ENCODE results near the gene ZNF460.
A peak's percentile ranks its signal among the peaks of the same experiment; 100 is the strongest.
"Not testable (repeated sequence)": the region's sequence is repeated elsewhere in the genome, so short reads cannot be mapped to it uniquely, and the experiment has no call there.

Gene ZNF460

GRCh38 chr19:57280165-57280961, at the start of gene ZNF460:
Gene ZNF460 (plus strand): TSS chr19:57280485. CDS start chr19:57280807, 322 bp downstream.
- DNase-seq (ENCODE audit: low spot score in 2 of 2): peak; percentile 94 to 97
- H3K4me1 ChIP-seq: peaks cover 17% of the 10 kb centered on the region
- H3K36me3 ChIP-seq (replicated peaks): peaks cover 25% of the 10 kb centered on the region

GRCh38 chr19:57231686-57232085, 48.6 kb upstream of the ZNF460 start:
- no peaks in the 10 kb centered on the region for H3K27me3 ChIP-seq (ENCODE audit: low read depth)
- H3K36me3 ChIP-seq (replicated peaks): no peaks in the 10 kb centered on the region
- H3K9me3 ChIP-seq: no peaks in the 10 kb centered on the region
- no peaks in the 10 kb centered on the region for H3K4me1 ChIP-seq
- in situ Hi-C loops (cut with MboI; ENCODE audit: low sequenced_read_pairs): no loop called here
- DNase-seq (ENCODE audit: low spot score in 2 of 2): no peak
- no peak overlapping the region for H3K4me3 ChIP-seq

More at GRCh38 chr19:57280165-57280961, at the start of gene ZNF460:
- Histone ChIP-seq H3K9me3 (no peaks in the 10 kb centered on the region), H3K4me3 (peak within 1 kb of the TSS; percentile 98), H3K27me3 (ENCODE audit: low read depth) (no peaks in the 10 kb centered on the region)
- in situ Hi-C loops (cut with MboI; ENCODE audit: low sequenced_read_pairs): no loop called here

- no peaks in the 10 kb centered on the region for H3K4me1 ChIP-seq
- no peaks in the 10 kb centered on the region for H3K36me3 ChIP-seq (replicated peaks)
- H3K9me3 ChIP-seq: no peaks in the 10 kb centered on the region
- DNase-seq (ENCODE audit: low spot score in 2 of 2): no peak
- in situ Hi-C loops (cut with MboI; ENCODE audit: low sequenced_read_pairs): no loop called here
- no peaks in the 10 kb centered on the region for H3K27me3 ChIP-seq (ENCODE audit: low read depth)
- no peak overlapping the region for H3K4me3 ChIP-seq
Measured at GRCh38 chr19:57233207-57233606, 47.1 kb upstream of the ZNF460 start.

- Histone ChIP-seq H3K27me3 (ENCODE audit: low read depth) (no peaks in the 10 kb centered on the region), H3K9me3 (no peaks in the 10 kb centered on the region), H3K4me1 (0 out of 2 replicates have a peak, but pooled peaks cover 3% of the 10 kb centered on the region), H3K4me3 (peak overlapping the region; percentile 93), H3K36me3 (replicated peaks) (peaks cover 5% of the 10 kb centered on the region)
- in situ Hi-C loops (cut with MboI; ENCODE audit: low sequenced_read_pairs): no loop called here
- DNase-seq (ENCODE audit: low spot score in 2 of 2): no peak
Measured at GRCh38 chr19:57239982-57240310, 40.3 kb upstream of the ZNF460 start.

- Histone ChIP-seq H3K36me3 (replicated peaks) (peaks cover 6% of the 10 kb centered on the region), H3K4me3 (peak within 1 kb of the TSS; percentile 93), H3K9me3 (no peaks in the 10 kb centered on the region), H3K4me1 (0 out of 2 replicates have a peak, but pooled peaks cover 3% of the 10 kb centered on the region), H3K27me3 (ENCODE audit: low read depth) (no peaks in the 10 kb centered on the region)
- peak; percentile 83 to 95 for DNase-seq (ENCODE audit: low spot score in 2 of 2)
- in situ Hi-C loops (cut with MboI; ENCODE audit: low sequenced_read_pairs): no loop called here
Measured at GRCh38 chr19:57240311-57241090, 39.8 kb upstream of the ZNF460 start, which contains the start of gene ZNF805. Gene ZNF805 (plus strand): TSS chr19:57240632. CDS start chr19:57240892, 260 bp downstream.

- H3K4me1 ChIP-seq: 0 out of 2 replicates have a peak, but pooled peaks cover 3% of the 10 kb centered on the region
- peaks cover 6% of the 10 kb centered on the region for H3K36me3 ChIP-seq (replicated peaks)
- H3K27me3 ChIP-seq (ENCODE audit: low read depth): no peaks in the 10 kb centered on the region
- DNase-seq (ENCODE audit: low spot score in 2 of 2): no peak
- H3K9me3 ChIP-seq: no peaks in the 10 kb centered on the region
- H3K4me3 ChIP-seq: peak overlapping the region; percentile 93
- in situ Hi-C loops (cut with MboI; ENCODE audit: low sequenced_read_pairs): no loop called here
Measured at GRCh38 chr19:57241176-57241575, 39.1 kb upstream of the ZNF460 start.

GRCh38 chr19:57242821-57243220, 37.5 kb upstream of the ZNF460 start:
- Histone ChIP-seq H3K9me3 (no peaks in the 10 kb centered on the region), H3K4me1 (0 out of 2 replicates have a peak, but pooled peaks cover 3% of the 10 kb centered on the region), H3K36me3 (replicated peaks) (peaks cover 6% of the 10 kb centered on the region), H3K4me3 (no peak overlapping the region), H3K27me3 (ENCODE audit: low read depth) (no peaks in the 10 kb centered on the region)
- no peak for DNase-seq (ENCODE audit: low spot score in 2 of 2)
- in situ Hi-C loops (cut with MboI; ENCODE audit: low sequenced_read_pairs): no loop called here

- Histone ChIP-seq H3K27me3 (ENCODE audit: low read depth) (no peaks in the 10 kb centered on the region), H3K4me1 (0 out of 2 replicates have a peak, but pooled peaks cover 3% of the 10 kb centered on the region), H3K9me3 (no peaks in the 10 kb centered on the region), H3K4me3 (no peak overlapping the region), H3K36me3 (replicated peaks) (peaks cover 14% of the 10 kb centered on the region)
- no peak for DNase-seq (ENCODE audit: low spot score in 2 of 2)
- in situ Hi-C loops (cut with MboI; ENCODE audit: low sequenced_read_pairs): no loop called here
Measured at GRCh38 chr19:57244513-57244912, 35.8 kb upstream of the ZNF460 start.

GRCh38 chr19:57245066-57245465, 35.2 kb upstream of the ZNF460 start:
- DNase-seq (ENCODE audit: low spot score in 2 of 2): no peak
- Histone ChIP-seq H3K9me3 (no peaks in the 10 kb centered on the region), H3K4me1 (0 out of 2 replicates have a peak, but pooled peaks cover 2% of the 10 kb centered on the region), H3K27me3 (ENCODE audit: low read depth) (no peaks in the 10 kb centered on the region), H3K36me3 (replicated peaks) (peaks cover 14% of the 10 kb centered on the region), H3K4me3 (no peak overlapping the region)
- in situ Hi-C loops (cut with MboI; ENCODE audit: low sequenced_read_pairs): no loop called here

- no peaks in the 10 kb centered on the region for H3K4me1 ChIP-seq
- H3K27me3 ChIP-seq (ENCODE audit: low read depth): no peaks in the 10 kb centered on the region
- peaks cover 14% of the 10 kb centered on the region for H3K36me3 ChIP-seq (replicated peaks)
- no peaks in the 10 kb centered on the region for H3K9me3 ChIP-seq
- DNase-seq (ENCODE audit: low spot score in 2 of 2): no peak
- in situ Hi-C loops (cut with MboI; ENCODE audit: low sequenced_read_pairs): no loop called here
- H3K4me3 ChIP-seq: no peak overlapping the region
Measured at GRCh38 chr19:57245959-57246358, 34.3 kb upstream of the ZNF460 start.

GRCh38 chr19:57248646-57249045, 31.6 kb upstream of the ZNF460 start:
- no peaks in the 10 kb centered on the region for H3K9me3 ChIP-seq
- H3K4me3 ChIP-seq: no peak overlapping the region
- H3K36me3 ChIP-seq (replicated peaks): peaks cover 33% of the 10 kb centered on the region
- in situ Hi-C loops (cut with MboI; ENCODE audit: low sequenced_read_pairs): no loop called here
- H3K4me1 ChIP-seq: no peaks in the 10 kb centered on the region
- H3K27me3 ChIP-seq (ENCODE audit: low read depth): no peaks in the 10 kb centered on the region
- DNase-seq (ENCODE audit: low spot score in 2 of 2): no peak

GRCh38 chr19:57249329-57249728, 31.0 kb upstream of the ZNF460 start:
- Histone ChIP-seq H3K4me3 (no peak overlapping the region), H3K27me3 (ENCODE audit: low read depth) (no peaks in the 10 kb centered on the region), H3K36me3 (replicated peaks) (peaks cover 34% of the 10 kb centered on the region), H3K4me1 (no peaks in the 10 kb centered on the region), H3K9me3 (no peaks in the 10 kb centered on the region)
- no peak for DNase-seq (ENCODE audit: low spot score in 2 of 2)
- in situ Hi-C loops (cut with MboI; ENCODE audit: low sequenced_read_pairs): no loop called here

GRCh38 chr19:57253767-57254166, 26.5 kb upstream of the ZNF460 start:
- H3K36me3 ChIP-seq (replicated peaks): peaks cover 34% of the 10 kb centered on the region
- in situ Hi-C loops (cut with MboI; ENCODE audit: low sequenced_read_pairs); DNase-seq (ENCODE audit: low spot score in 2 of 2); H3K9me3 ChIP-seq; H3K4me3 ChIP-seq; H3K4me1 ChIP-seq; H3K27me3 ChIP-seq (ENCODE audit: low read depth): not testable (repeated sequence)

GRCh38 chr19:57262044-57262443, 18.2 kb upstream of the ZNF460 start:
- Histone ChIP-seq H3K4me1 (peaks cover 4% of the 10 kb centered on the region), H3K36me3 (replicated peaks) (peaks cover 3% of the 10 kb centered on the region), H3K9me3 (no peaks in the 10 kb centered on the region), H3K4me3 (no peak overlapping the region), H3K27me3 (ENCODE audit: low read depth) (no peaks in the 10 kb centered on the region)
- in situ Hi-C loops (cut with MboI; ENCODE audit: low sequenced_read_pairs): no loop called here
- DNase-seq (ENCODE audit: low spot score in 2 of 2): no peak

Measured in HAP-1 (cell line).